Activated T-helper 2 cell treated with anti-CD3 and anti-CD28 coated beads, Interferon-gamma antibody, Interleukin-2, Interleukin-4, amounts not matched to agents 10 μg/mL and 5 μg/mL and 100 μg/mL, durations not matched to agents 14 hours and 24 hours and 36 hours (primary cell): ENCODE measurements around the gene PPP1R18. TPM values are rescaled to one million over a fixed set of nuclear protein-coding genes. Genes with fewer than 3 reads are reported as not detected.
"Not testable (repeated sequence)": the region's sequence is repeated elsewhere in the genome, so short reads cannot be mapped to it uniquely, and the experiment has no call there.

ENCODE experiments used
- DNase-seq: peaks from one replicate; pipeline ENCODE4 v3.0.0; 2021; ENCODE audit warnings: low spot score
- H3K27ac Mint-ChIP-seq: one replicate; pipeline ENCODE4 v1.8.0; 2021; ENCODE audit warnings: mixed read lengths
- H3K27me3 Mint-ChIP-seq: one replicate; pipeline ENCODE4 v1.8.0; 2021; ENCODE audit warnings: low read depth, mixed read lengths
- H3K36me3 Mint-ChIP-seq: one replicate; pipeline ENCODE4 v1.8.0; 2021; ENCODE audit warnings: low read depth, mixed read lengths
- H3K4me1 Mint-ChIP-seq: one replicate; pipeline ENCODE4 v1.8.0; 2021; ENCODE audit warnings: low read depth, mixed read lengths
- H3K4me3 Mint-ChIP-seq: one replicate; pipeline ENCODE4 v1.8.0; 2021; ENCODE audit warnings: low read depth, mild to moderate bottlenecking, moderate library complexity, mixed read lengths
- H3K9me3 Mint-ChIP-seq: one replicate; pipeline ENCODE4 v1.8.0; 2021; ENCODE audit warnings: mixed read lengths
- intact Hi-C: fragments of 100-400 bp; cut with micrococcal nuclease; formaldehyde crosslinking; loops from one replicate; pipeline ENCODE4 v1.15.1; 2023
- total RNA-seq: library from RNA; stranded (reverse); gene quantifications from 2 replicates; pipeline ENCODE4 v1.2.3, GENCODE V29; 2022

Gene PPP1R18
- total RNA-seq, 1 donor from 2014 or later = 137 TPM

GRCh38 chr6:30682143-30683117 lies 4.0 kb downstream of the PPP1R18 start:
- H3K9me3 Mint-ChIP-seq = no peaks in the 10 kb centered on the region
- intact Hi-C loops = loop anchor here (1.0 to 5.0 kb wide), 10 partner anchors 9 to 355 kb away; partner anchors contain the start of genes DHX16, HLA-E, MDC1 and MRPS18B
- H3K4me1 Mint-ChIP-seq = peaks cover 24% of the 10 kb centered on the region
- peak; percentile 88 for DNase-seq
- peak overlapping the region; percentile 96 for H3K27ac Mint-ChIP-seq
- peaks cover 80% of the 10 kb centered on the region for H3K36me3 Mint-ChIP-seq
- no peaks in the 10 kb centered on the region for H3K27me3 Mint-ChIP-seq
- H3K4me3 Mint-ChIP-seq = peak overlapping the region; percentile 97

- Mint-ChIP-seq H3K27me3 (no peaks in the 10 kb centered on the region), H3K4me3 (peak overlapping the region; percentile 97), H3K4me1 (peaks cover 24% of the 10 kb centered on the region), H3K9me3 (no peaks in the 10 kb centered on the region), H3K27ac (peak overlapping the region; percentile 96), H3K36me3 (peaks cover 87% of the 10 kb centered on the region)
- intact Hi-C loops = loop anchor here (1.0 to 5.0 kb wide), 10 partner anchors 8 to 354 kb away; partner anchors contain the start of genes DHX16, HLA-E, MDC1 and MRPS18B
- no peak for DNase-seq
Observed at GRCh38 chr6:30681766-30682142, 4.7 kb downstream of the PPP1R18 start.

- no peak for DNase-seq
- intact Hi-C loops = loop anchor here (1.0 to 5.0 kb wide), 7 partner anchors 42 to 353 kb away; partner anchors contain the start of genes HLA-E and TRIM39
- no peaks in the 10 kb centered on the region for H3K9me3 Mint-ChIP-seq
- H3K27ac Mint-ChIP-seq = peak overlapping the region; percentile 75
- H3K36me3 Mint-ChIP-seq = peaks cover 83% of the 10 kb centered on the region
- H3K4me3 Mint-ChIP-seq = peak overlapping the region; percentile 97
- H3K27me3 Mint-ChIP-seq = no peaks in the 10 kb centered on the region
- H3K4me1 Mint-ChIP-seq = peaks cover 26% of the 10 kb centered on the region
Observed at GRCh38 chr6:30679765-30680535, 6.5 kb downstream of the PPP1R18 start.

- peak overlapping the region; percentile 75 for H3K27ac Mint-ChIP-seq
- no peaks in the 10 kb centered on the region for H3K27me3 Mint-ChIP-seq
- H3K4me3 Mint-ChIP-seq = peak overlapping the region; percentile 97
- no peaks in the 10 kb centered on the region for H3K9me3 Mint-ChIP-seq
- peak; percentile 86 for DNase-seq
- peaks cover 77% of the 10 kb centered on the region for H3K36me3 Mint-ChIP-seq
- H3K4me1 Mint-ChIP-seq = peaks cover 26% of the 10 kb centered on the region
- intact Hi-C loops = loop anchor here (1.0 kb wide), 1 partner anchor 43 kb away; no protein-coding TSS in a partner anchor
Observed at GRCh38 chr6:30678964-30679726, 7.3 kb downstream of the PPP1R18 start.

GRCh38 chr6:30676660-30677285 lies 9.7 kb downstream of the PPP1R18 start:
- H3K4me3 Mint-ChIP-seq = no peak overlapping the region
- no peaks in the 10 kb centered on the region for H3K27me3 Mint-ChIP-seq
- H3K4me1 Mint-ChIP-seq = peaks cover 29% of the 10 kb centered on the region
- intact Hi-C loops = no loop called here
- no peak overlapping the region for H3K27ac Mint-ChIP-seq
- peaks cover 54% of the 10 kb centered on the region for H3K36me3 Mint-ChIP-seq
- no peaks in the 10 kb centered on the region for H3K9me3 Mint-ChIP-seq
- DNase-seq = no peak

GRCh38 chr6:30672445-30673253 lies 13.8 kb downstream of the PPP1R18 start, which contains the start of gene DHX16:
Gene DHX16, minus strand, starts transcription at chr6:30673006. Its CDS starts 165 bp downstream, at chr6:30672841.
- peak; percentile 87 for DNase-seq
- Mint-ChIP-seq H3K9me3 (no peaks in the 10 kb centered on the region), H3K27me3 (no peaks in the 10 kb centered on the region), H3K36me3 (peaks cover 36% of the 10 kb centered on the region), H3K27ac (peak within 1 kb of the TSS; percentile 68), H3K4me1 (peaks cover 20% of the 10 kb centered on the region), H3K4me3 (peak within 1 kb of the TSS; percentile 91)
- intact Hi-C loops = loop anchor here (1.0 kb wide), 2 partner anchors 10 to 25 kb away; partner anchors contain the start of gene C6orf136

GRCh38 chr6:30670760-30671527 lies 15.5 kb downstream of the PPP1R18 start:
- DNase-seq = no peak
- peak overlapping the region; percentile 68 for H3K4me3 Mint-ChIP-seq
- intact Hi-C loops = no loop called here
- H3K27me3 Mint-ChIP-seq = no peaks in the 10 kb centered on the region
- H3K9me3 Mint-ChIP-seq = no peaks in the 10 kb centered on the region
- peaks cover 33% of the 10 kb centered on the region for H3K36me3 Mint-ChIP-seq
- H3K4me1 Mint-ChIP-seq = peaks cover 22% of the 10 kb centered on the region
- H3K27ac Mint-ChIP-seq = peak overlapping the region; percentile 23

- H3K36me3 Mint-ChIP-seq = peaks cover 64% of the 10 kb centered on the region
- intact Hi-C loops, H3K9me3 Mint-ChIP-seq, H3K27me3 Mint-ChIP-seq, H3K4me3 Mint-ChIP-seq, DNase-seq: not testable (repeated sequence)
- H3K27ac Mint-ChIP-seq = peak overlapping the region; percentile 54
- peaks cover 12% of the 10 kb centered on the region for H3K4me1 Mint-ChIP-seq
Observed at GRCh38 chr6:30666300-30666699, 20.1 kb downstream of the PPP1R18 start.

GRCh38 chr6:30664994-30665767 lies 21.3 kb downstream of the PPP1R18 start:
- Mint-ChIP-seq H3K4me3 (no peak overlapping the region), H3K27me3 (no peaks in the 10 kb centered on the region), H3K9me3 (no peaks in the 10 kb centered on the region), H3K27ac (no peak overlapping the region), H3K36me3 (peaks cover 58% of the 10 kb centered on the region), H3K4me1 (peaks cover 5% of the 10 kb centered on the region)
- DNase-seq = no peak
- intact Hi-C loops = no loop called here

GRCh38 chr6:30657922-30658321 lies 28.5 kb downstream of the PPP1R18 start:
- H3K27ac Mint-ChIP-seq, H3K4me3 Mint-ChIP-seq, H3K27me3 Mint-ChIP-seq, intact Hi-C loops, DNase-seq, H3K4me1 Mint-ChIP-seq, H3K9me3 Mint-ChIP-seq: not testable (repeated sequence)
- peaks cover 73% of the 10 kb centered on the region for H3K36me3 Mint-ChIP-seq
